Activated B cell treated with CpG ODN at 0.5 μM for 24 hours (primary cell): ENCODE data around the gene SUPV3L1. TPM values are rescaled to one million over a fixed set of nuclear protein-coding genes. Genes with fewer than 3 reads are reported as not detected.

ENCODE experiments used
- ATAC-seq: fragments of 200-7000 bp; cut with Tn5 transposase; one replicate; pipeline ENCODE4 v1.10.0; 2021; ENCODE audit warnings: low read depth, mild to moderate bottlenecking, moderate library complexity
- CTCF ChIA-PET: fragments of 350-600 bp; sonication (Branson Sonifier 250); formaldehyde crosslinking; loops from one replicate; lab custom pipeline; 2021; ENCODE audit warnings: antibody characterized with exemption; lab: Charles Lee
- POLR2A ChIA-PET: fragments of 350-600 bp; sonication (Branson Sonifier 250); formaldehyde crosslinking; loops from one replicate; lab custom pipeline; 2021; ENCODE audit warnings: antibody characterized with exemption; lab: Charles Lee
- DNase-seq: peaks from one replicate; pipeline ENCODE4 v3.0.0; 2022
- H3K27ac Mint-ChIP-seq: one replicate; pipeline ENCODE4 v1.8.0; 2020; ENCODE audit warnings: mixed read lengths
- H3K27me3 Mint-ChIP-seq: one replicate; pipeline ENCODE4 v1.8.0; 2021; ENCODE audit warnings: mixed read lengths
- H3K36me3 Mint-ChIP-seq: one replicate; pipeline ENCODE4 v1.8.0; 2021; ENCODE audit warnings: low read depth, mixed read lengths
- H3K4me1 Mint-ChIP-seq: one replicate; pipeline ENCODE4 v1.8.0; 2021; ENCODE audit warnings: mixed read lengths
- H3K4me3 Mint-ChIP-seq: one replicate; pipeline ENCODE4 v1.8.0; 2020; ENCODE audit warnings: mild to moderate bottlenecking, mixed read lengths
- H3K9me3 Mint-ChIP-seq: one replicate; pipeline ENCODE4 v1.8.0; 2020; ENCODE audit warnings: mixed read lengths
- CTCF ChIP-seq: fragments of 200-600 bp; IDR thresholded peaks from one replicate; pipeline ENCODE4 v1.8.0; 2022; ENCODE audit warnings: antibody characterized with exemption, mild to moderate bottlenecking
- intact Hi-C: fragments of 100-400 bp; cut with micrococcal nuclease; formaldehyde crosslinking; loops from one replicate; pipeline ENCODE4 v1.15.1; 2024
- total RNA-seq: library from RNA; stranded (reverse); gene quantifications from 2 replicates; pipeline ENCODE4 v1.2.3, GENCODE V29; 2022

SUPV3L1 gene
- total RNA-seq, 1 donor from 2014 or later = 49.1 TPM

GRCh38 chr10:69239816-69240434, 59.9 kb downstream of the SUPV3L1 start:
- Mint-ChIP-seq H3K9me3 (no peaks in the 10 kb centered on the region), H3K36me3 (no peaks in the 10 kb centered on the region), H3K27ac (no peak overlapping the region), H3K4me1 (peaks cover 3% of the 10 kb centered on the region), H3K4me3 (no peak overlapping the region), H3K27me3 (no peaks in the 10 kb centered on the region)
- POLR2A ChIA-PET = no interaction called here
- CTCF ChIA-PET = interaction anchor here (0.7 to 7.1 kb wide), 3 partner anchors 11 to 406 kb away, joined by 3 to 127 read pairs (median 3); no protein-coding TSS in a partner anchor
- intact Hi-C loops = no loop called here
- TF ChIP-seq CTCF = no peak
- no peak for DNase-seq
- ATAC-seq = no peak

- peaks cover 3% of the 10 kb centered on the region for H3K4me1 Mint-ChIP-seq
- ChIA-PET CTCF (interaction anchor here (0.7 to 7.1 kb wide), 3 partner anchors 11 to 406 kb away, joined by 3 to 127 read pairs (median 3); no protein-coding TSS in a partner anchor), POLR2A (no interaction called here)
- DNase-seq = no peak
- no peak for ATAC-seq
- intact Hi-C loops = no loop called here
- no peaks in the 10 kb centered on the region for H3K9me3 Mint-ChIP-seq
- H3K36me3 Mint-ChIP-seq = no peaks in the 10 kb centered on the region
- no peaks in the 10 kb centered on the region for H3K27me3 Mint-ChIP-seq
- no peak overlapping the region for H3K4me3 Mint-ChIP-seq
- H3K27ac Mint-ChIP-seq = no peak overlapping the region
- TF ChIP-seq CTCF = no peak
Measured at GRCh38 chr10:69240455-69240854, 60.4 kb downstream of the SUPV3L1 start.

- Mint-ChIP-seq H3K27me3 (no peaks in the 10 kb centered on the region), H3K27ac (no peak overlapping the region), H3K9me3 (no peaks in the 10 kb centered on the region), H3K4me1 (peaks cover 3% of the 10 kb centered on the region), H3K4me3 (no peak overlapping the region), H3K36me3 (no peaks in the 10 kb centered on the region)
- ChIA-PET POLR2A (no interaction called here), CTCF (no interaction called here)
- intact Hi-C loops = no loop called here
- TF ChIP-seq CTCF = no peak
- ATAC-seq = no peak
- no peak for DNase-seq
Measured at GRCh38 chr10:69241575-69241974, 61.5 kb downstream of the SUPV3L1 start.

GRCh38 chr10:69242040-69242851, 62.2 kb downstream of the SUPV3L1 start:
- no peaks in the 10 kb centered on the region for H3K9me3 Mint-ChIP-seq

More at GRCh38 chr10:69242040-69242851, 62.2 kb downstream of the SUPV3L1 start:
- CTCF ChIA-PET = interaction anchor here (0.6 to 1.6 kb wide), 3 partner anchors 150 to 991 kb away, joined by 3 to 5 read pairs (median 3); partner anchors contain the start of gene PPA1
- ATAC-seq (no peak), DNase-seq (no peak)
- no peaks in the 10 kb centered on the region for H3K27me3 Mint-ChIP-seq
- TF ChIP-seq CTCF = no peak
- POLR2A ChIA-PET = no interaction called here
- no peak overlapping the region for H3K27ac Mint-ChIP-seq
- intact Hi-C loops = no loop called here
- peaks cover 3% of the 10 kb centered on the region for H3K4me1 Mint-ChIP-seq
- H3K4me3 Mint-ChIP-seq = no peak overlapping the region
- H3K36me3 Mint-ChIP-seq = no peaks in the 10 kb centered on the region
